Naive thymus-derived CD4-positive, alpha-beta T cell (primary cell): ENCODE results near the gene WARS2. TPM values are rescaled to one million over a fixed set of nuclear protein-coding genes. Genes with fewer than 3 reads are reported as not detected.
"Not testable (repeated sequence)": the region's sequence is repeated elsewhere in the genome, so short reads cannot be mapped to it uniquely, and the experiment has no call there.

Experiments
- ATAC-seq: fragments of 150-1000 bp; cut with Tn5 transposase; 2 replicates; pipeline ENCODE4 v1.10.0; 2021; ENCODE audit warnings: mild to moderate bottlenecking, moderate library complexity
- CTCF ChIA-PET: fragments of 350-600 bp; sonication (Branson Sonifier 250); formaldehyde crosslinking; loops from one replicate; lab custom pipeline; 2021; ENCODE audit warnings: antibody characterized with exemption; lab: Charles Lee
- POLR2A ChIA-PET: fragments of 350-600 bp; sonication (Branson Sonifier 250); formaldehyde crosslinking; loops from one replicate; lab custom pipeline; 2021; ENCODE audit warnings: antibody characterized with exemption, inconsistent platforms; lab: Charles Lee
- DNase-seq, 9 donors: peaks; one replicate each; pipeline versions ENCODE4 v3.0.0 to v3.0.0-alpha.2; 2020 to 2022; ENCODE audit warnings: mixed read lengths in 1 of 9
- H3K27ac ChIP-seq: one replicate; pipeline ENCODE4 v1.7.0; 2013; ENCODE audit warnings: mild to moderate bottlenecking, low read depth, low read length, moderate library complexity
- H3K27me3 ChIP-seq, 2 donors: one replicate each; pipeline ENCODE4 v1.7.0; 2013; ENCODE audit warnings: low read length in 2 of 2, mild to moderate bottlenecking in 2 of 2, moderate library complexity in 2 of 2; ENCODE audit not compliant: control insufficient read depth in 2 of 2, insufficient read depth in 2 of 2
- H3K36me3 ChIP-seq, 3 experiments: 1 replicate in 2 of 3; 2 replicates in 1 of 3; pipeline ENCODE4 v1.7.0; 2013; ENCODE audit warnings: low read length in 3 of 3, mild to moderate bottlenecking in 3 of 3, moderate library complexity in 1 of 3; ENCODE audit not compliant: insufficient read depth in 3 of 3, control insufficient read depth in 2 of 3
- H3K4me1 ChIP-seq, 2 donors: one replicate each; pipeline ENCODE4 v1.7.0; 2013; ENCODE audit warnings: low read length in 2 of 2, mild to moderate bottlenecking in 2 of 2, moderate library complexity in 1 of 2; ENCODE audit not compliant: control insufficient read depth in 2 of 2, insufficient read depth in 2 of 2
- H3K4me3 ChIP-seq: 2 replicates; pipeline ENCODE4 v1.7.0; 2013; ENCODE audit warnings: mild to moderate bottlenecking, low read length
- H3K9me3 ChIP-seq, 3 experiments: 1 replicate in 2 of 3; 2 replicates in 1 of 3; pipeline ENCODE4 v1.7.0; 2013; ENCODE audit warnings: low read length in 3 of 3; ENCODE audit not compliant: control insufficient read depth in 2 of 3
- H3K27ac Mint-ChIP-seq, 9 donors: one replicate each; pipeline ENCODE4 v1.8.0; 2020 to 2022; ENCODE audit warnings: mixed read lengths in 9 of 9, mild to moderate bottlenecking in 8 of 9, moderate library complexity in 5 of 9, inconsistent platforms in 2 of 9
- H3K27me3 Mint-ChIP-seq, 5 donors: one replicate each; pipeline ENCODE4 v1.8.0; 2021 to 2022; ENCODE audit warnings: mixed read lengths in 5 of 5, mild to moderate bottlenecking in 1 of 5
- H3K36me3 Mint-ChIP-seq, 5 donors: one replicate each; pipeline ENCODE4 v1.8.0; 2020 to 2022; ENCODE audit warnings: mixed read lengths in 5 of 5, mild to moderate bottlenecking in 3 of 5, inconsistent platforms in 1 of 5
- H3K4me1 Mint-ChIP-seq, 7 donors: one replicate each; pipeline ENCODE4 v1.8.0; 2020 to 2022; ENCODE audit warnings: mixed read lengths in 7 of 7, mild to moderate bottlenecking in 3 of 7, inconsistent platforms in 1 of 7
- H3K4me3 Mint-ChIP-seq, 10 donors: one replicate each; pipeline ENCODE4 v1.8.0; 2020 to 2022; ENCODE audit warnings: mild to moderate bottlenecking in 10 of 10, mixed read lengths in 10 of 10, moderate library complexity in 6 of 10, inconsistent platforms in 2 of 10
- H3K9me3 Mint-ChIP-seq, 11 donors: one replicate each; pipeline ENCODE4 v1.8.0; 2020 to 2022; ENCODE audit warnings: mixed read lengths in 11 of 11, mild to moderate bottlenecking in 4 of 11, inconsistent platforms in 1 of 11, moderate library complexity in 1 of 11
- intact Hi-C, 2 donors: fragments of 100-400 bp; cut with micrococcal nuclease; formaldehyde crosslinking; loops; one replicate each; pipeline ENCODE4 v1.15.1; 2023
- polyA plus RNA-seq, 2 donors: library from polyadenylated mRNA; unstranded; fragments of 300-500 nt; fragmentation: Illumina TruSeq; gene quantifications; one replicate each; pipeline ENCODE4 v1.2.3, GENCODE V29; 2021
- total RNA-seq, 6 experiments: library from RNA in 5 of 6; stranded (reverse) in 5 of 6; gene quantifications; 1 replicate in 5 of 6; 2 replicates in 1 of 6; pipeline ENCODE4 v1.2.3 and lab custom pipeline; 2021 to 2026

The WARS2 gene
- total and polyA plus RNA-seq, 7 experiments from 2014 or later: 8.6 to 27.1 (median 11.5) TPM

DNA sequence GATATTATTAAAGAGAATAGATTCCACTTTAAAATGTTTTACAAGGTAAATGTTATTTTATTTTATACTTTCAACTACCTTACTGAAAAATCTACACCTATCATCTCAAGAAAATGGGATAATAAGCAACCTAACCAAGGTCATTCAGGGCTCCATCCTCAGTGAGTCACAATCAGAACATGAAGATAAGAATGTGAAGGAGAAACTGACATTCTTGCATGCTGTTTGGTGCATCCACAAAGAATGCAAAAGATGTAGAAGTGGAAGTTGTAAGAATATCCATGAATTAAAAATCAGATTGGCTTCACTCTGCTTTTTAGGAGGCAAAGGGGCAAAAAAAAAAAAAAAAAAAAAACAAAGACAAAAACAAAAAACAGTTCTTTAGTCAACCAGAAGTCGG lies 6.5 kb downstream of the WARS2 start:
- H3K4me3 Mint-ChIP-seq: no peak overlapping the region
- Histone ChIP-seq H3K4me1 (no peaks in the 10 kb centered on the region), H3K36me3 (no peaks in the 10 kb centered on the region), H3K27me3 (no peaks in the 10 kb centered on the region), H3K27ac (no peak overlapping the region), H3K4me3 (no peak overlapping the region), H3K9me3 (no peaks in the 10 kb centered on the region)
- POLR2A ChIA-PET: no interaction called here
- peak overlapping the region in 1 of 9 donors; percentile 34 for H3K27ac Mint-ChIP-seq
- intact Hi-C loops: no loop called here
- CTCF ChIA-PET: interaction anchor here (0.6 kb wide), 1 partner anchor 191 kb away, joined by 4 read pairs; no protein-coding TSS in a partner anchor
- peaks cover 0 to 42% (median 19%) of the 10 kb centered on the region in 5 donors for H3K36me3 Mint-ChIP-seq
- H3K27me3 Mint-ChIP-seq: no peaks in the 10 kb centered on the region
- peaks cover 0 to 2% (median 0%) of the 10 kb centered on the region in 11 donors for H3K9me3 Mint-ChIP-seq
- no peak for DNase-seq
- ATAC-seq: no peak
- H3K4me1 Mint-ChIP-seq: peaks cover 0 to 14% (median 2%) of the 10 kb centered on the region in 7 donors

DNA sequence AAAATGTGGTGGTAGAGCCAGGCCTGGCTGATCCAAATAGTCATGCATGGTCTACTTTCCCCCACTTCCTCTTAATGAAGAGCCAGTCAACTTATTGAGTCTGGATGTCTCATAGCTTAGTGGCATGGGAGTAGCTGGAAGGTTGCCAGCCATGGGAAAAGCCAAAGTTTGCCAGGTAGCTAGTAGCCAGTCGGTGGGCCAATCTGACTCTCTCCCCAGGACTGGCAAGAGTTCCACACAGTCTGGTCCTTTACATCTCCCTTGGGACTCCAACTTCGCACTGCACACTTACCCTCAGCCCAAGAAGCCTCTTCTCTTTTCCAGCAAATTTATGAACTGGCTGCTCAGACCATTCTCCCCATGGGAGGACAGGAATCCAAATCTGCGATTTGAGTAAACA lies 8.3 kb downstream of the WARS2 start:
- Mint-ChIP-seq H3K9me3 (peaks cover 0 to 5% (median 3%) of the 10 kb centered on the region in 11 donors), H3K27me3 (no peaks in the 10 kb centered on the region), H3K4me3 (no peak overlapping the region), H3K4me1 (peaks cover 0 to 14% (median 0%) of the 10 kb centered on the region in 7 donors), H3K27ac (no peak overlapping the region), H3K36me3 (peaks cover 0 to 55% (median 29%) of the 10 kb centered on the region in 5 donors)
- POLR2A ChIA-PET: no interaction called here
- Histone ChIP-seq H3K9me3 (no peaks in the 10 kb centered on the region), H3K36me3 (no peaks in the 10 kb centered on the region), H3K4me1 (no peaks in the 10 kb centered on the region), H3K27ac (no peak overlapping the region), H3K4me3 (no peak overlapping the region), H3K27me3 (no peaks in the 10 kb centered on the region)
- ATAC-seq (no peak), DNase-seq (no peak)
- intact Hi-C loops: no loop called here
- CTCF ChIA-PET: no interaction called here

DNA sequence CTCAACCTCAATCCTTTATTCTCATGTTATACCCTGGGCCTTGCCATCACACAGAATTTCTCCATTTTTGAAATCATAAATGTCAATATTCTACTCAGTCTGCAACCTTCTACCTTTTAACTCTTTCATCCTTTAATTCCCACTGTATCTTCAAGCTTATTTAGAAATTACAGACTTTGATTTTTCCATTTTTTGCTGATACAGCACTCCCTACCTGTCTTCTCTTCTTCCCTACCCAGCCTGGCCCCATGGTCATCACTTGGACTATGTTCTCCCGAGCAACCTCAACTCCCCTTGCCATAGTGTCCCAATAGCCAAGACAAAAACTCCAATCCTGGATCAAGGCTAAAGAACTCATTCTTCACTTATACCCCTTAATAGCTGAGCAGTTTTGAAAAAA lies 14.6 kb downstream of the WARS2 start:
- Histone ChIP-seq H3K27ac (no peak overlapping the region), H3K9me3 (no peaks in the 10 kb centered on the region), H3K27me3 (no peaks in the 10 kb centered on the region), H3K36me3 (no peaks in the 10 kb centered on the region), H3K4me1 (no peaks in the 10 kb centered on the region), H3K4me3 (no peak overlapping the region)
- H3K9me3 Mint-ChIP-seq: peaks cover 4 to 24% (median 11%) of the 10 kb centered on the region in 11 donors
- DNase-seq: no peak
- peaks cover 4 to 73% (median 61%) of the 10 kb centered on the region in 5 donors for H3K36me3 Mint-ChIP-seq
- intact Hi-C loops: no loop called here
- H3K27ac Mint-ChIP-seq: no peak overlapping the region
- no peak for ATAC-seq
- H3K27me3 Mint-ChIP-seq: no peaks in the 10 kb centered on the region
- H3K4me3 Mint-ChIP-seq: no peak overlapping the region
- ChIA-PET POLR2A (no interaction called here), CTCF (no interaction called here)
- H3K4me1 Mint-ChIP-seq: peaks cover 0 to 8% (median 2%) of the 10 kb centered on the region in 7 donors

- intact Hi-C loops: no loop called here
Measured at GRCh38 chr1:119124764-119125163, 15.7 kb downstream of the WARS2 start.

GRCh38 chr1:119121872-119122271 lies 18.6 kb downstream of the WARS2 start:
- H3K4me1 ChIP-seq, H3K4me3 ChIP-seq, POLR2A ChIA-PET, DNase-seq, H3K27me3 Mint-ChIP-seq, H3K36me3 ChIP-seq, H3K4me3 Mint-ChIP-seq, H3K27ac Mint-ChIP-seq, CTCF ChIA-PET, ATAC-seq, intact Hi-C loops, H3K9me3 ChIP-seq, H3K27me3 ChIP-seq, H3K27ac ChIP-seq: not testable (repeated sequence)
- Mint-ChIP-seq H3K9me3 (peaks cover 5 to 51% (median 19%) of the 10 kb centered on the region in 11 donors), H3K4me1 (peaks cover 0 to 13% (median 6%) of the 10 kb centered on the region in 7 donors), H3K36me3 (peaks cover 4 to 79% (median 61%) of the 10 kb centered on the region in 5 donors)

More at GRCh38 chr1:119124764-119125163, 15.7 kb downstream of the WARS2 start:
- H3K27ac ChIP-seq: no peak overlapping the region
- Mint-ChIP-seq H3K4me1 (peaks cover 0 to 13% (median 6%) of the 10 kb centered on the region in 7 donors), H3K27ac (no peak overlapping the region), H3K36me3 (peaks cover 4 to 80% (median 67%) of the 10 kb centered on the region in 5 donors), H3K4me3 (no peak overlapping the region), H3K9me3 (peaks cover 10 to 35% (median 17%) of the 10 kb centered on the region in 11 donors), H3K27me3 (no peaks in the 10 kb centered on the region)
- no peaks in the 10 kb centered on the region for H3K27me3 ChIP-seq
- no peaks in the 10 kb centered on the region for H3K36me3 ChIP-seq
- POLR2A ChIA-PET: no interaction called here
- no peak for ATAC-seq
- H3K4me3 ChIP-seq: no peak overlapping the region
- H3K9me3 ChIP-seq: no peaks in the 10 kb centered on the region
- CTCF ChIA-PET: no interaction called here
- no peak for DNase-seq
- H3K4me1 ChIP-seq: no peaks in the 10 kb centered on the region

DNA sequence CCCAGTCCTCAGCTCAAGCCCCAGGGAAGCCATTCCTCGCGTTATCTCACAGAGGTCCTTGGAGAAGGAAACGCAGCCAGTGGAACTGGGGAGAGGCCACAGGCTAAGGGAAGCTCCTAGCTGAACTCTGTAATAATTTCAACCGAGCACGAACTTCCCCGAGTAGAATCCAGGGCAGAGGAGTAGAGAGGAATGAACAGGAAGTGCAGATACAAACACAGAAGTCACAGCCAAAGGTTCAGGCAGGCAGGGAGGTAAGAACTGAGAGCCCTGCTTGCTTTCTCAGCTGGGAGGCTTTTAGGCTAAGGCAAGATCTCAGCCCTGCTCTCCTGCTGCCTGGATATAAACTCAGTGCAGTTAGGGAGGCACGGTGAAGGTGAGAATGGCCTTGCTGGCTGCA lies 23.7 kb downstream of the WARS2 start:
- no peak for DNase-seq
- no peaks in the 10 kb centered on the region for H3K36me3 ChIP-seq
- ATAC-seq: no peak
- no peaks in the 10 kb centered on the region for H3K27me3 ChIP-seq
- Mint-ChIP-seq H3K9me3 (peaks cover 1 to 53% (median 14%) of the 10 kb centered on the region in 11 donors), H3K4me3 (no peak overlapping the region), H3K27ac (no peak overlapping the region), H3K36me3 (peaks cover 0 to 70% (median 56%) of the 10 kb centered on the region in 5 donors), H3K27me3 (no peaks in the 10 kb centered on the region), H3K4me1 (peaks cover 0 to 12% (median 6%) of the 10 kb centered on the region in 7 donors)
- H3K9me3 ChIP-seq: no peaks in the 10 kb centered on the region
- ChIA-PET CTCF (no interaction called here), POLR2A (no interaction called here)
- H3K27ac ChIP-seq: no peak overlapping the region
- H3K4me1 ChIP-seq: no peaks in the 10 kb centered on the region
- no peak overlapping the region for H3K4me3 ChIP-seq
- intact Hi-C loops: no loop called here

DNA sequence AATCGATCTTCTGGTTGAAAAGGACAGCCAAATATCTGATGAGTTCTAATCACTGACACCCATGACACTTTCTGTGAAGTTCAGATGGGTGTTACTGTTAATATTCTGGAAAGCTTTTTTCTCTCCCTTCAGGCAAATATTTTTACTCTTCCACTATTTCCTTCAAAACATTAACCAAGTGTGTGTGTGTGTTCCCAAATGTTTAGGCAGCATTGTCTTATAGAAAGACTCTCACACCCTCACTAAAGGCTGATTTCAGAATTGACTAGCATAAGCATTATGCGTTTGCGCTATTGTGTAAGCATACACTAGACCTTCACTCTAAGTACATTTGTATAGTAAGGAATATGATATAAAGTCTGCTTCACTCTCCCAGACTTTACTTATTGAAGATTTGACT lies 24.7 kb downstream of the WARS2 start:
- DNase-seq: no peak
- H3K36me3 Mint-ChIP-seq: peaks cover 0 to 67% (median 51%) of the 10 kb centered on the region in 5 donors
- H3K27me3 Mint-ChIP-seq: no peaks in the 10 kb centered on the region
- H3K27me3 ChIP-seq: no peaks in the 10 kb centered on the region
- POLR2A ChIA-PET: no interaction called here
- H3K27ac Mint-ChIP-seq: no peak overlapping the region
- H3K36me3 ChIP-seq: no peaks in the 10 kb centered on the region
- ATAC-seq: no peak
- H3K27ac ChIP-seq: no peak overlapping the region
- intact Hi-C loops: no loop called here
- no peak overlapping the region for H3K4me3 Mint-ChIP-seq
- CTCF ChIA-PET: interaction anchor here (0.8 kb wide), 1 partner anchor 95 kb away, joined by 3 read pairs; no protein-coding TSS in a partner anchor
- peaks cover under 1 to 48% (median 15%) of the 10 kb centered on the region in 11 donors for H3K9me3 Mint-ChIP-seq
- no peak overlapping the region for H3K4me3 ChIP-seq
- H3K4me1 ChIP-seq: no peaks in the 10 kb centered on the region
- peaks cover 0 to 12% (median 6%) of the 10 kb centered on the region in 7 donors for H3K4me1 Mint-ChIP-seq
- peaks cover 0 to 5% (median 0%) of the 10 kb centered on the region in 3 experiments for H3K9me3 ChIP-seq
